Measurements from ENCODE around the gene IRF3.
A peak's percentile ranks its signal among the peaks of the same experiment; 100 is the strongest.
"Not testable (repeated sequence)": the region's sequence is repeated elsewhere in the genome, so short reads cannot be mapped to it uniquely, and the experiment has no call there.

The IRF3 gene

GRCh38 chr19:49643466-49643865 lies 22.2 kb downstream of the IRF3 start:
- DNase-seq (ENCODE audit: low spot score) = no peak

GRCh38 chr19:49642492-49643035 lies 23.1 kb downstream of the IRF3 start:
- no peak for DNase-seq (ENCODE audit: low spot score)

DNA sequence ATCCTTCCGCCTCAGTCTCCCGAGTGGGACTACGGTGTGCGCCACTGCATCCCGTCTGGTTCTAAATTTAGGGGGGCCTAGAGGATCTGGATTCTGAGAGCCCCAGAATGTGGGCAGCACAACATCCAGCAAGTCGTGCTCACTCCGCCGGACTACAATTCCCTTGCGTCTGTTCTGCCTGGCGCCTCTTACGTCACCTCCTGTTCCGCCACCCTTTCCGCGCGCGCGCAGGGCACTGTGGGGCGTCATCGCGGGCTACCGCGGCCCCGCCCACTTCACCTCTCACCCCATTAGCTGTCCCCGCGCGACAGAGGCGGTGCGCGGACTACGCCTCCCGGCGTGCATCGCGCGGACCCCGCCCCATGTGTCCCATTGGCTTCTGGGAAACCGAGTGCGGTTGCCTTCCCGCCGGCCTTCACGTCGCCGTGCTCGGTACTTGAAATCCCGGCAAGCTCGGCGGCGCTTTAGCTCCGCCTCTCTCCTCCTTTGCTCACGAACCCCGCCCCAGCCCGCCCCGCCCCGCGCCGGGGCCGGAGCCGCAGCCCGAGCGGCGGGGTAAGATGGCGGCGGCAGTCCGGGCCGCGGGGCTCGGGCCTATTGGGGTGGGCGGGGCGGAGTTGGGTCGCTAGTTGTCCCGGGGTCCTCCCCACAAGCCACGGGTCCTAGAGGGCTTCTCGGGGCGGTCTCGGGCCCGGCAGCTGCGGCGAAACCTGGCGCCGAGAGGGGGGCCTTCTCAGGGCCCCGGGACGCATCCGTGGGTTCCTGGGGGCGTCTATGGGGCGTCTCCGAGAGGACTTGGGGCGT lies 23.8 kb downstream of the IRF3 start, which contains the start of gene SCAF1:
Gene SCAF1, plus strand, starts transcription at position 522 of the 804 bp plus-strand sequence. CDS start 2,818 bp downstream, outside the sequence.
- peak; percentile 97 for DNase-seq (ENCODE audit: low spot score)

DNA sequence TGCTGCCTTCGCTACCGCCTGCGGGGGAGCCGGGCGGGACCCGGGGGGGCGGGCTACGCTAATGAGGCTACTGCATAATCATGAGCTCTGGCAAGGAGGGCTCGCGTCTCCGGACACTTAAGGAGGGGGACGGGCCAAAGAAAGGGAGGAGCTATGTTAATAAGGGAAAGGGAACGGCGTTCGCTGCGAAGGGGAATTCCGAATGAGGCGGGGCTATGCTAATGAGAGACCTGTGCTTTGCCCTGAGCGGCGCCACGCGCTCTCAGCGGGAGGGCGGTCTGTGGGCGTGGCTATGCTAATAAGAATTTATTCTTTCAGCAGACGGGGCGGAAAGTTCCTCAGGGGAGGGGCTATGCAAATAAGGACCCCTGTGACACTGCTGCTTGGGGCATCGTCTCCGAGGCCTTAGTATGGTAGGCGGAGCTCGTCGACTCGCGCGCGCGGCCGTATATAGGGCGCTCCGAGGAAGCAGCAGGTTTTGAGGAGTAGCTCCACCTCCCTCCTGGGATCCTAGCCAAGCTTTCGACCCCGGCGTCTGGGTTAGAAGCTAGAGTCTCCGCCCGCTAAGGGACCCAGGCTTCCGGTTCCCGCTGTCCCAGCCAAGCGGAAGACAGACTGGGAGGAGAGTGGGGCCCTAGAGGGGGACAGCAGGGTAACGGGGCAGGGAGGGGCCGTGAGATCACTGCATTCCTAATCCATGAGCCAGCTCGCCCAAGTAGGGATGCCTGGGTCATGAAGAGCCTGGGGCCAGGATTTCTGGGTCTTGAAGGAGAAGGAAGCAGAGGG lies 25.4 kb downstream of the IRF3 start, which contains the start of gene RRAS:
Gene RRAS, minus strand, starts transcription at position 31 of the 786 bp plus-strand sequence. CDS start 45 bp downstream, outside the sequence.
- peak; percentile 97 for DNase-seq (ENCODE audit: low spot score)

DNA sequence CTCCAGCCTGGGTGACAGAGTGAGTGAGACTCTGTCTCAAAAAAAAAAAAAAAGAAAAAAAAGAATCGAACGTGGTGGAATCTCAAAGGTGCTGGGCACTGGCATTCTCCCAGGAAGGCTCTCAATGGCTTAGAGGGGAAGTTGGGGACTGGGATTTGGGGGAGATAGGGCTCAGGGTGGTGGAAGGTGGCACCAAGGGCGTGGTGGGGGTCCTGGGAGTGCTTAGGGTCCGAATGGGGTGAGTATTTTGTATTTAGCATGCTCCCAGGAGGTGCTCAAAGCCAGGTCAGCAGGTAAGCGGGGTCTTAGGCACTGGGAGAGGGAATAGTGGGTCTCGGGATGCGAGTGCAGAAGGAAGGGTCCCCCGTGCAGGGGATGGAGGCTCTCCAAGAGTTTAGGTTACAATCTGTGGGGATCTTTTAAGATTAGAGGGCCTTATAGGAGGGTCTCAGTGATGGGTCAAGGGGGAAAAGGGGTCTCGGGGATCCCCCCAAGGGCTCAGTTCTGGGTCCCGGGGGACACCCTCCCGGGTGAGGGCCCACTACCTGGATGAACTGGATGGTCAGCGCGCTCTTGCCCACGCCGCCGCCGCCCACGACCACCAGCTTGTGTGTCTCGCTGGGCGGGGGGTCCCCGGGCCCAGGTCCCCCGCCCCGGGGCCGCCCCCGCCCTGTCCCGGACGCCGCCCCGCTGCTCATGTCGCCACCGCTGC lies 26.1 kb downstream of the IRF3 start:
- no peak for DNase-seq (ENCODE audit: low spot score)

DNA sequence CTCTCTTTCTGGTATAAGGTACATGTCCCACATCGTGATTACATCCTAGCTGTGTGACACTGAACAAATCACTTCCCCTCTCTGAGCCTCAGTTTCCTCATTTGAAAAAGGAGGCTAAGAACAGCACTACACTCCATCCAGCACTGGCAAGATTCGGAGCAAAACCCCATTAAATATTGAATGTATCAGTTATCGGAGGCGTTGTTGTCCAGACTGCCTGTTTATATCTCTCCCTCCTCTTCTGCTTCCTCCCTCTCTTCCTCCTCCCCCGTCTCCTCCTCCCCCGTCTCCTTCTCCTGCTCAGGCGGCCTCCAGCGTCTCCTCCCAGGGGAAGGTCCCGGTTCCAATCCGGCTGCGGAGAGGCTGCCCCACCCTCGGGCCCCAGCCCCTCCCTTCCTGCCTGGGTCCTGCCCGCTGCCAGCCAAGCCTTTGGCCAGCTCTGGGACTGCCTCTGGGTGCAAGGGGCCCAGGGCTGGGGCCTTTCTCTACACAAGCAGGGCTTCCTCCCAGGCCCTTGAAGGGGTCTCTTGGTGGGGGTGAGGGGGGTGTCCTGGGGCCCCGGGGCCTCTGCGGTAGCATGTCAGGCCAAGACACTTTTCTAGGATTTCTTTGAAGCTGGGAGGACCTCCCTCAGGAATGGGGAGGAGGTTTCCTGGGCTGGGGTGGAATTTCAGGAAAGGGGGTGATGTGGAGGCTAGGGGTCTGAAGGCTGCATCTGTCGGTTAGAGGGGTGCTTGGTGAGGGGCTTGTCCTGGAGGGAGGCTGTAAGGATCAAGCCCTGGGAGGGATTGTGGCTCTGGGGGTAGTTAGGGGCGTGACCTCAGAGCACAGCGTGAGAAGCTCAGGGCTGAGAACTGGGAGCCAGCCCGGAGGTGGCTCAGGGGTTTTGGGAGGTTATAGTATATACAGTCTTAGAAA lies 27.6 kb downstream of the IRF3 start:
- peak; percentile 84 for DNase-seq (ENCODE audit: low spot score)

- no peak for DNase-seq (ENCODE audit: low spot score)
These were observed 29.3 kb downstream of the IRF3 start for GRCh38 chr19:49636233-49636932.

GRCh38 chr19:49635530-49636232 lies 30.0 kb downstream of the IRF3 start:
- no peak for DNase-seq (ENCODE audit: low spot score)

DNA sequence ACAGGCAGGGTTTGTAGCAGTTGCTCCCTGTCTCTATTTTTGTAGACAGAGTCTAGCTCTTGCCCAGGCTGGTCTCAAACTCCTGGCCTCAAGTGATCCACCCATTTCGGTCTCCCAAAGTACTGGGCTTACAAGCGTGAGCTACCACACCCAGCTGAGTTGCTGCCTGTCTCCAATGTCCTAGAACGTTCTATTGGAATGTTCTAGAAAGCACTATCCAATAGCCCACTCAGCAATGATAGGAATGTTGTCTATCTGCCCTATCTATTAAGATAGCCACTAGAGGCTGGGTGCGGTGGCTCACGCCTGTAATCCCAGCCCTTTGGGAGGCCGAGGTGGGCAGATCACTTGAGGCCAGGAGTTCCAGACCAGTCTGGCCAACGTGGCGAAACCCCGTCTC lies 32.4 kb downstream of the IRF3 start:
- not testable (repeated sequence) for DNase-seq (ENCODE audit: low spot score)

- DNase-seq (ENCODE audit: low spot score) = no peak
These were observed 33.1 kb downstream of the IRF3 start for GRCh38 chr19:49632576-49632975.

GRCh38 chr19:49631610-49632192 lies 34.0 kb downstream of the IRF3 start:
- DNase-seq (ENCODE audit: low spot score) = no peak

DNA sequence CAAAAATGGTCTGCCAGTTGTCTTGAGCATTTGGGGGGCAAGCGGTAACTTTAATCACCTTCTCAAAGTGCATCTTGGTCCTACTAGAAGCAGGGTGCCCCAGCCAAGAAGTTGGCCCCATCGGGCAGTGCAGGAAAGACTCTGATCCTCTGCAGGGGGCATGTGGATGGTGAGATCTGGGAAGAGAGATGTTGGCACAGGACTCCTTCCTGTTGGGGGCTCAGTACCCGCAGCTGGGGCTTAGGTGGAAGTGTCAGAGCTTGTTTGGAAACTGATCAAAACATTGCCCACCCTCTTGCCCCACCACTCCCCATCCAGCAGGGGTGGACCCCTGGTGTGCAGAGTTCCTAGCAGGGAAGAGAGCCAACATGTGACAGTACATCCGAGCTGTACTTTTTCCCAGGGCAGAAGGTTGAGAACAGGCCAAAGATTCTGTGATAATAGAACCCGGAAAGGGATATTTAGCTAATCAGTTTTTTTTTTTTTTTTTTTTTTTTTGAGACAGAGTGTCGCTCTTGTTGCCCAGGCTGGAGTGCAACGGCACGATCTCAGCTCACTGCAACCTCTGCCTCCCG lies 34.6 kb downstream of the IRF3 start:
- DNase-seq (ENCODE audit: low spot score) = no peak

- no peak for DNase-seq (ENCODE audit: low spot score)
These were observed 36.0 kb downstream of the IRF3 start for GRCh38 chr19:49629659-49630058.

GRCh38 chr19:49626226-49626625 lies 39.4 kb downstream of the IRF3 start:
- DNase-seq (ENCODE audit: low spot score) = no peak

GRCh38 chr19:49624967-49625910 lies 40.4 kb downstream of the IRF3 start:
- no peak for DNase-seq (ENCODE audit: low spot score)

DNA sequence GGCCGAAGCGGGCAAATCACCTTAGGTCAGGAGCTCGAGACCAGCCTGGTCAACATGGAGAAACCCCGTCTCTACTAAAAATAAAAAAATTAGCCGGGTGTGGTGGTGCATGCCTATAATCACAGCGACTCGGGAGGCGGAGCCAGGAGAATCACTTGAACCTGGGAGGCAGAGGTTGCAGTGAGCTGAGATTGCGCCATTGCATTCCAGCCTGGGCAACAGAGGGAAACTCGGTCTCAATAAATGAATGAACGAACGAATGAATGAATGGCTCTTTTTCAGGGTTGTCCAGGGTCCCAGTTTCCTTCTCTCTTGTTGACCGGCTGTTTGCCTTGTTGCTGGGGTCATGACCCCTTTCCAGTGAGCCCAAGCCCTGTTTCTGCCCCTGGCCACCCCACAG lies 47.8 kb downstream of the IRF3 start:
- not testable (repeated sequence) for DNase-seq (ENCODE audit: low spot score)

DNA sequence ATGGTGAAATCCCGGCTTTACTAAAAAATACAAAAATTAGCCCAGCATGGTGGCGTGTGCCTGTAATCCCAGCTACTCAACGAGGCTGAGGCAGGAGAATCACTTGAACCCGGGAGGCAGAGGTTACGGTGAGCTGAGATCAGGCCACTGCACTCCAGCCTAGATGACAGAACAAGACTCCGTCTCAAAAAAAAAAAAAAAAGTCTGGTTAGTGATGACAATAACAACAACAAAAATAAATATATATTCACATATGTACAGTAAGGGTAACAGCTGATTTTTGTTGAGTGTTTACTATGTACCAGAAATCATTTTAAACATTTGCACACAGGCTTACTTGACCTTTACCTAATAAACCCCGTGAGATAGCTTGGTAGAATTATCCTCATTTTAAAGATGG lies 48.7 kb downstream of the IRF3 start:
- no peak for DNase-seq (ENCODE audit: low spot score)

- DNase-seq (ENCODE audit: low spot score) = no peak
These were observed 49.1 kb downstream of the IRF3 start for GRCh38 chr19:49616532-49616931.
